MM.1S (cell line): ENCODE measurements around the gene APBB3.

ENCODE experiments used
- DNase-seq: peaks from one replicate; pipeline ENCODE4 v3.0.0-alpha.2; 2015
- H2AFZ ChIP-seq: fragments of 300-600 bp; sonication (generic); 2 replicates; pipeline ENCODE4 v1.6.0; 2016; ENCODE audit warnings: antibody characterized with exemption, low read length
- H3F3A ChIP-seq: fragments of 300-600 bp; sonication (generic); 2 replicates; pipeline ENCODE4 v1.6.1; 2016; ENCODE audit warnings: mild to moderate bottlenecking, antibody characterized with exemption, low read length, moderate library complexity, mixed read lengths; ENCODE audit not compliant: insufficient read depth
- H3K27ac ChIP-seq: fragments of 300-600 bp; sonication (generic); 2 replicates; pipeline ENCODE4 v1.5.1; 2016; ENCODE audit warnings: mild to moderate bottlenecking, low read length
- H3K27me3 ChIP-seq: fragments of 300-600 bp; sonication (generic); replicated peaks from 2 replicates; pipeline ENCODE4 v1.6.0; 2016; ENCODE audit warnings: low read length; ENCODE audit not compliant: insufficient read depth
- H3K36me3 ChIP-seq: fragments of 300-600 bp; sonication (generic); replicated peaks from 2 replicates; pipeline ENCODE4 v1.6.1; 2016; ENCODE audit warnings: mild to moderate bottlenecking, low read length, mixed read lengths; ENCODE audit not compliant: insufficient read depth
- H3K4me1 ChIP-seq: fragments of 300-600 bp; sonication (generic); 2 replicates; pipeline ENCODE4 v1.6.1; 2016; ENCODE audit warnings: low read length, mixed read lengths
- H3K4me2 ChIP-seq: fragments of 300-600 bp; sonication (generic); 2 replicates; pipeline ENCODE4 v1.6.0; 2016; ENCODE audit warnings: low read depth, low read length
- H3K4me3 ChIP-seq: fragments of 300-600 bp; sonication (generic); 2 replicates; pipeline ENCODE4 v1.5.1; 2016; ENCODE audit warnings: low read length, mixed read lengths
- H3K79me2 ChIP-seq: fragments of 300-600 bp; sonication (generic); 2 replicates; pipeline ENCODE4 v1.6.1; 2016; ENCODE audit warnings: mixed run types, low read length, mixed read lengths
- H3K9ac ChIP-seq: fragments of 300-600 bp; sonication (generic); 2 replicates; pipeline ENCODE4 v1.6.1; 2016; ENCODE audit warnings: low read length, mixed read lengths
- H3K9me2 ChIP-seq: fragments of 300-600 bp; sonication (generic); replicated peaks from 2 replicates; pipeline ENCODE4 v1.6.1; 2016; ENCODE audit warnings: mild to moderate bottlenecking, low read length, mixed read lengths; ENCODE audit not compliant: insufficient read depth
- H3K9me3 ChIP-seq: fragments of 300-600 bp; sonication (generic); replicated peaks from 2 replicates; pipeline ENCODE4 v1.6.1; 2016; ENCODE audit warnings: mild to moderate bottlenecking, low read length, mixed read lengths; ENCODE audit not compliant: insufficient read depth
- H4K20me1 ChIP-seq: fragments of 300-600 bp; sonication (generic); 2 replicates; pipeline ENCODE4 v1.6.1; 2016; ENCODE audit warnings: mild to moderate bottlenecking, low read length, moderate library complexity, mixed read lengths; ENCODE audit not compliant: insufficient read depth
- EZH2 ChIP-seq: fragments of 300-600 bp; sonication (generic); optimal IDR thresholded peaks from 2 replicates; pipeline ENCODE3; 2017; ENCODE audit warnings: low read depth, mild to moderate bottlenecking, antibody characterized with exemption, low read length, mixed read lengths
- EZH2phosphoT487 ChIP-seq: fragments of 300-600 bp; sonication (generic); IDR thresholded peaks from 2 replicates; pipeline ENCODE4 v1.6.1; 2018; ENCODE audit warnings: antibody characterized with exemption, low read length
- TF ChIP-seq, protein P1 (sequence below): fragments of 300-600 bp; sonication (generic); IDR thresholded peaks from 2 replicates; pipeline ENCODE4 v1.5.1; 2016; ENCODE audit warnings: antibody characterized with exemption, low read length, mixed read lengths

Gene APBB3, protein sequence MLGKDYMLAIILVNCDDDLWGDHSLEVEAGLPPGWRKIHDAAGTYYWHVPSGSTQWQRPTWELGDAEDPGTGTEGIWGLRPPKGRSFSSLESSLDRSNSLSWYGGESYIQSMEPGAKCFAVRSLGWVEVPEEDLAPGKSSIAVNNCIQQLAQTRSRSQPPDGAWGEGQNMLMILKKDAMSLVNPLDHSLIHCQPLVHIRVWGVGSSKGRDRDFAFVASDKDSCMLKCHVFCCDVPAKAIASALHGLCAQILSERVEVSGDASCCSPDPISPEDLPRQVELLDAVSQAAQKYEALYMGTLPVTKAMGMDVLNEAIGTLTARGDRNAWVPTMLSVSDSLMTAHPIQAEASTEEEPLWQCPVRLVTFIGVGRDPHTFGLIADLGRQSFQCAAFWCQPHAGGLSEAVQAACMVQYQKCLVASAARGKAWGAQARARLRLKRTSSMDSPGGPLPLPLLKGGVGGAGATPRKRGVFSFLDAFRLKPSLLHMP

GRCh38 chr5:140564196-140565023 is at the start of gene APBB3, which contains the start of gene SLC35A4:
Gene APBB3, minus strand, starts transcription at chr5:140564598. Its CDS starts 353 bp downstream, at chr5:140564245.
Gene SLC35A4, plus strand, starts transcription at chr5:140564828. Its CDS starts 2,342 bp downstream, at chr5:140567170.
- TF ChIP-seq, protein P1, sequence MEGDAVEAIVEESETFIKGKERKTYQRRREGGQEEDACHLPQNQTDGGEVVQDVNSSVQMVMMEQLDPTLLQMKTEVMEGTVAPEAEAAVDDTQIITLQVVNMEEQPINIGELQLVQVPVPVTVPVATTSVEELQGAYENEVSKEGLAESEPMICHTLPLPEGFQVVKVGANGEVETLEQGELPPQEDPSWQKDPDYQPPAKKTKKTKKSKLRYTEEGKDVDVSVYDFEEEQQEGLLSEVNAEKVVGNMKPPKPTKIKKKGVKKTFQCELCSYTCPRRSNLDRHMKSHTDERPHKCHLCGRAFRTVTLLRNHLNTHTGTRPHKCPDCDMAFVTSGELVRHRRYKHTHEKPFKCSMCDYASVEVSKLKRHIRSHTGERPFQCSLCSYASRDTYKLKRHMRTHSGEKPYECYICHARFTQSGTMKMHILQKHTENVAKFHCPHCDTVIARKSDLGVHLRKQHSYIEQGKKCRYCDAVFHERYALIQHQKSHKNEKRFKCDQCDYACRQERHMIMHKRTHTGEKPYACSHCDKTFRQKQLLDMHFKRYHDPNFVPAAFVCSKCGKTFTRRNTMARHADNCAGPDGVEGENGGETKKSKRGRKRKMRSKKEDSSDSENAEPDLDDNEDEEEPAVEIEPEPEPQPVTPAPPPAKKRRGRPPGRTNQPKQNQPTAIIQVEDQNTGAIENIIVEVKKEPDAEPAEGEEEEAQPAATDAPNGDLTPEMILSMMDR = no peak
- TF ChIP-seq EZH2 (no peak), EZH2phosphoT487 (no peak)
- Histone ChIP-seq H3K36me3 (no peaks in the 10 kb centered on the region), H2AFZ (peak within 1 kb of the TSS; percentile 81)

GRCh38 chr5:140611020-140611521 is 46.7 kb upstream of the APBB3 start:
- Histone ChIP-seq H3K4me1 (0 out of 2 replicates have a peak, but pooled peaks cover 4% of the 10 kb centered on the region), H3K4me3 (no peak overlapping the region), H3K27ac (no peak overlapping the region), H3K9me2 (no peaks in the 10 kb centered on the region), H3F3A (no peaks in the 10 kb centered on the region), H3K36me3 (no peaks in the 10 kb centered on the region), H3K9ac (no peak overlapping the region), H3K27me3 (no peaks in the 10 kb centered on the region), H3K4me2 (no peak overlapping the region), H3K79me2 (no peaks in the 10 kb centered on the region), H2AFZ (no peak overlapping the region), H4K20me1 (no peaks in the 10 kb centered on the region), H3K9me3 (no peaks in the 10 kb centered on the region)
- TF ChIP-seq, protein P1 = no peak
- TF ChIP-seq EZH2 = no peak
- TF ChIP-seq EZH2phosphoT487 = no peak
- no peak for DNase-seq

More at GRCh38 chr5:140564196-140565023, at the start of gene APBB3, which contains the start of gene SLC35A4:
- H3F3A ChIP-seq = peaks cover 12% of the 10 kb centered on the region
- H3K4me1 ChIP-seq = peaks cover 33% of the 10 kb centered on the region
- peaks cover 39% of the 10 kb centered on the region for H3K79me2 ChIP-seq
- no peaks in the 10 kb centered on the region for H4K20me1 ChIP-seq
- peak within 1 kb of the TSS; percentile 70 for H3K4me3 ChIP-seq
- no peaks in the 10 kb centered on the region for H3K27me3 ChIP-seq
- DNase-seq = peak; percentile 98
- peak within 1 kb of the TSS; percentile 77 for H3K27ac ChIP-seq
- H3K9me2 ChIP-seq = no peaks in the 10 kb centered on the region
- peak within 1 kb of the TSS; percentile 70 for H3K4me2 ChIP-seq
- H3K9ac ChIP-seq = peak within 1 kb of the TSS; percentile 89
- no peaks in the 10 kb centered on the region for H3K9me3 ChIP-seq

GRCh38 chr5:140609126-140609525 is 44.7 kb upstream of the APBB3 start:
- H2AFZ ChIP-seq = no peak overlapping the region

More at GRCh38 chr5:140609126-140609525, 44.7 kb upstream of the APBB3 start:
- no peaks in the 10 kb centered on the region for H3F3A ChIP-seq
- H3K4me1 ChIP-seq = 0 out of 2 replicates have a peak, but pooled peaks cover 4% of the 10 kb centered on the region
- no peak overlapping the region for H3K9ac ChIP-seq
- H3K79me2 ChIP-seq = no peaks in the 10 kb centered on the region
- no peak overlapping the region for H3K27ac ChIP-seq
- H3K9me2 ChIP-seq = no peaks in the 10 kb centered on the region
- no peaks in the 10 kb centered on the region for H4K20me1 ChIP-seq
- H3K4me2 ChIP-seq = no peak overlapping the region
- no peak for DNase-seq
- no peaks in the 10 kb centered on the region for H3K27me3 ChIP-seq
- no peaks in the 10 kb centered on the region; the same call in 1 of the 2 replicates for H3K9me3 ChIP-seq
- no peaks in the 10 kb centered on the region for H3K36me3 ChIP-seq
- TF ChIP-seq EZH2phosphoT487 = no peak
- TF ChIP-seq, protein P1 = no peak
- no peak overlapping the region for H3K4me3 ChIP-seq
